SH-SY5Y (cell line): ENCODE results near the gene UNC93B1.

ENCODE experiments used
- GATA2 ChIP-seq: IDR thresholded peaks from 2 replicates; pipeline ENCODE4 v1.6.1; 2011; ENCODE audit warnings: mild to moderate bottlenecking, low read depth, low read length
- GATA3 ChIP-seq: IDR thresholded peaks from 2 replicates; pipeline ENCODE4 v1.6.1; 2011; ENCODE audit warnings: low read depth, mild to moderate bottlenecking, low read length, moderate library complexity

UNC93B1 gene

GRCh38 chr11:68043349-68044144, 39.6 kb upstream of the UNC93B1 start:
- no peak for TF ChIP-seq GATA2
- no peak for TF ChIP-seq GATA3

GRCh38 chr11:68043029-68043348, 39.1 kb upstream of the UNC93B1 start:
- TF ChIP-seq GATA2 = no peak
- TF ChIP-seq GATA3 = no peak

GRCh38 chr11:68042219-68043028, 38.5 kb upstream of the UNC93B1 start:
- TF ChIP-seq GATA3 = no peak
- TF ChIP-seq GATA2 = no peak

- TF ChIP-seq GATA3 (no peak), GATA2 (no peak)
Measured at GRCh38 chr11:68041617-68042218, 37.8 kb upstream of the UNC93B1 start.

- TF ChIP-seq GATA2 (no peak), GATA3 (no peak)
Measured at GRCh38 chr11:68040957-68041591, 37.2 kb upstream of the UNC93B1 start.

GRCh38 chr11:68040101-68040956, 36.4 kb upstream of the UNC93B1 start:
- TF ChIP-seq GATA3 = no peak
- no peak for TF ChIP-seq GATA2

- TF ChIP-seq GATA3 = no peak
- TF ChIP-seq GATA2 = no peak
Measured at GRCh38 chr11:68039526-68040086, 35.7 kb upstream of the UNC93B1 start.

GRCh38 chr11:68038718-68039525, 35.0 kb upstream of the UNC93B1 start, which contains the start of gene TCIRG1:
Gene TCIRG1 (plus strand): TSS chr11:68039025. CDS start chr11:68041272, 2,247 bp downstream.
- TF ChIP-seq GATA3 (no peak), GATA2 (no peak)

- TF ChIP-seq GATA2 (no peak), GATA3 (no peak)
Measured at GRCh38 chr11:68038226-68038717, 34.4 kb upstream of the UNC93B1 start.

GRCh38 chr11:68037411-68038225, 33.7 kb upstream of the UNC93B1 start:
- no peak for TF ChIP-seq GATA2
- TF ChIP-seq GATA3 = no peak

- TF ChIP-seq GATA3 (no peak), GATA2 (no peak)
Measured at GRCh38 chr11:68036717-68037239, 32.9 kb upstream of the UNC93B1 start.
